ENCODE data around the gene AOAH. TPM values are rescaled to one million over a fixed set of nuclear protein-coding genes. Genes with fewer than 3 reads are reported as not detected.
A peak's percentile ranks its signal among the peaks of the same experiment; 100 is the strongest.

AOAH gene, protein sequence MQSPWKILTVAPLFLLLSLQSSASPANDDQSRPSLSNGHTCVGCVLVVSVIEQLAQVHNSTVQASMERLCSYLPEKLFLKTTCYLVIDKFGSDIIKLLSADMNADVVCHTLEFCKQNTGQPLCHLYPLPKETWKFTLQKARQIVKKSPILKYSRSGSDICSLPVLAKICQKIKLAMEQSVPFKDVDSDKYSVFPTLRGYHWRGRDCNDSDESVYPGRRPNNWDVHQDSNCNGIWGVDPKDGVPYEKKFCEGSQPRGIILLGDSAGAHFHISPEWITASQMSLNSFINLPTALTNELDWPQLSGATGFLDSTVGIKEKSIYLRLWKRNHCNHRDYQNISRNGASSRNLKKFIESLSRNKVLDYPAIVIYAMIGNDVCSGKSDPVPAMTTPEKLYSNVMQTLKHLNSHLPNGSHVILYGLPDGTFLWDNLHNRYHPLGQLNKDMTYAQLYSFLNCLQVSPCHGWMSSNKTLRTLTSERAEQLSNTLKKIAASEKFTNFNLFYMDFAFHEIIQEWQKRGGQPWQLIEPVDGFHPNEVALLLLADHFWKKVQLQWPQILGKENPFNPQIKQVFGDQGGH
- not detected in 2 replicates for total RNA-seq (2016; rRNA removed; fragmentation: Illumina TruSeq; extraction: Trizol)
- total RNA-seq (2016; cell fraction: cytosol; rRNA removed; fragmentation: Illumina TruSeq; extraction: Trizol; ENCODE audit: low read depth): not detected in 2 replicates
- total RNA-seq (2016; cell fraction: insoluble cytoplasmic fraction; rRNA removed; fragmentation: Illumina TruSeq; extraction: Trizol): not detected in 2 replicates
- not detected in 2 replicates for total RNA-seq (2016; cell fraction: membrane; rRNA removed; fragmentation: Illumina TruSeq; extraction: Trizol)
- total RNA-seq (2016; cell fraction: nucleus; rRNA removed; fragmentation: Illumina TruSeq; extraction: Trizol): not detected in 2 replicates
- polyA plus RNA-seq (2011; rRNA removed): not detected in 2 replicates
- not detected in 2 replicates for polyA plus RNA-seq (2011; cell fraction: cytosol; rRNA removed)
- polyA plus RNA-seq (2011; cell fraction: nucleus; rRNA removed): not detected in 2 replicates
- not detected in 2 replicates for polyA plus RNA-seq (2012)
- not detected in 2 replicates for polyA plus RNA-seq (2016; cell fraction: cytosol; fragmentation: Illumina TruSeq; extraction: Trizol; ENCODE audit: low read depth)
- not detected in 2 replicates for polyA plus RNA-seq (2016; cell fraction: insoluble cytoplasmic fraction; fragmentation: Illumina TruSeq; extraction: Trizol; ENCODE audit: low read depth)
- not detected in 2 replicates for polyA plus RNA-seq (2016; cell fraction: membrane; fragmentation: Illumina TruSeq; extraction: Trizol; ENCODE audit: low read depth)
- polyA plus RNA-seq (2016; cell fraction: nucleus; fragmentation: Illumina TruSeq; extraction: Trizol; ENCODE audit: insufficient read depth, low read depth): not detected in 2 replicates
- not detected in 2 replicates for polyA minus RNA-seq (2011; rRNA and poly(A)+ RNA removed; ENCODE audit: low replicate concordance)
- not detected in 2 replicates for polyA minus RNA-seq (2011; cell fraction: cytosol; rRNA and poly(A)+ RNA removed)
- not detected in 2 replicates for polyA minus RNA-seq (2011; cell fraction: nucleus; rRNA and poly(A)+ RNA removed)
- percentile 4 among the genes with signal in this experiment for Bru-seq, nascent RNA
- percentile 4 among the genes with signal in this experiment for BruChase-seq, experiment 1, labeled RNA remaining after a 6-hour chase
- BruChase-seq, experiment 2, labeled RNA remaining after a 2-hour chase: percentile 4 among the genes with signal in this experiment
- long read RNA-seq, experiment 1: 0 reads
- long read RNA-seq, experiment 2: 0 reads

DNA sequence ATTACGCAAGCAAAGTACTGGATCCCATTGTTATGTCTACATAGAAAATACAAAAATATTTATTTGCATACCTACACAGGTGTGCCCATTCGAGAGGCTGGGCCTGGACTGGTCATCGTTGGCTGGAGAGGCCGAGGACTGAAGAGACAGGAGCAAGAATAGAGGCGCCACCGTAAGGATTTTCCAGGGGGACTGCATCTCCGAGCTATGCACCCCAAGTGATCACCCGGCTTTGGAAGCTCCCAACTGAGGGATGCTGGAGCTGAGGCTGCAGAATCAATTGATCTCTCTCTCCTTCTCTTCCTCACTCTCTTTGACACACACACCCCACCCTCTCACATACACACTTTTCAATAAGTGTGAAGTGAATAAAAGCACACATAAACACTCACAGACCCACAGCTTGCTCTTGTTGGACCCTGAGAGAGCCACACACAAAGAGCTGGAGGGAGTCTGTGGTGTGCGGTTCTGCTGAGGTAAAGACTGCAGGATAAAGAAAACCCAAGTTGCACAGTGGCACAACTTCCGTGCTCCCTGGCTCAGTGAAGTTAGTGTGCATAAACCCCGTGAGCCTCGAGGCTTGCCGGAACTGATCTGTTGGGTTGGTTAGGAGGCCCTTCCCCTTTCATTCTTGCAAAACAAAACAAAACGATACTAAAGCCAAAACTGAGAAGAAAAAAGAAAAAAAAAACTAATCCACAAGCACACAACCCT is at the start of gene AOAH:
Gene AOAH, minus strand, starts transcription at position 544 of the 714 bp plus-strand sequence. Its CDS starts 346 bp downstream, at position 198.
- ChIA-PET CTCF (ENCODE audit: low intra/inter-chr PET ratio, low total read pairs) (no interaction called here), POLR2A (no interaction called here)
- ATAC-seq: no peak
- Histone ChIP-seq H3K4me1 (ENCODE audit: insufficient read depth, low read length) (no peaks in the 10 kb centered on the region), H3K4me3 (replicated peaks in 1 of 3; ENCODE audit: insufficient read depth in 1 of 3, low read depth in 2 of 3, low read length in 3 of 3) (no peak within 1 kb of the TSS), H3K4me2 (ENCODE audit: low read depth, low read length) (no peak within 1 kb of the TSS), H3K9ac (ENCODE audit: insufficient read depth, low read depth, low read length) (no peak within 1 kb of the TSS), H3K79me2 (ENCODE audit: insufficient read depth, low read length) (no peaks in the 10 kb centered on the region), H3K36me3 (replicated peaks in 1 of 2; ENCODE audit: control insufficient read depth in 1 of 2, insufficient read depth in 2 of 2, low read length in 2 of 2) (no peaks in the 10 kb centered on the region), H3K27me3 (ENCODE audit: control insufficient read depth in 1 of 2, insufficient read depth in 2 of 2, low read length in 2 of 2) (no peaks in the 10 kb centered on the region; a peak in 1 of 5 replicates), H3K9me3 (ENCODE audit: low read length) (no peaks in the 10 kb centered on the region), H4K20me1 (ENCODE audit: insufficient read depth, low read length) (no peaks in the 10 kb centered on the region), H3K27ac (ENCODE audit: extremely low read length, insufficient read depth, low read length) (no peak within 1 kb of the TSS), H2AFZ (ENCODE audit: low read length) (no peak within 1 kb of the TSS)
- intact Hi-C loops (cut with micrococcal nuclease; ENCODE audit: unreplicated experiment): no loop called here
- no peak for FAIRE-seq
- no peak for DNase-seq (ENCODE audit: low spot score)
- no TSS peak for BruUV-seq (replicated peaks)
- TF ChIP-seq CENPX (CRISPR knock-in tag; IDR thresholded peaks at IDR 0.05) (no peak), PPARG (CRISPR knock-in tag; conservative IDR thresholded peaks at IDR 0.05) (no peak), HOXA3 (CRISPR knock-in tag; IDR thresholded peaks at IDR 0.05) (no peak), KMT2B (CRISPR knock-in tag; IDR thresholded peaks at IDR 0.05) (no peak), SP140L (CRISPR knock-in tag; IDR thresholded peaks at IDR 0.05; ENCODE audit: borderline replicate concordance) (no peak), CCDC6 (CRISPR knock-in tag; IDR thresholded peaks at IDR 0.05) (no peak), ZNF564 (CRISPR knock-in tag; IDR thresholded peaks at IDR 0.05) (no peak), GFI1 (CRISPR knock-in tag; IDR thresholded peaks at IDR 0.05; ENCODE audit: borderline replicate concordance) (no peak), KDM1A (CRISPR knock-in tag; IDR thresholded peaks at IDR 0.05) (no peak), TCF7 (IDR thresholded peaks at IDR 0.05; ENCODE audit: low read depth) (no peak), SMAD3 (CRISPR knock-in tag; IDR thresholded peaks at IDR 0.05) (no peak), BHLHE40 (IDR thresholded peaks at IDR 0.05; ENCODE audit: low read length) (no peak), ZNF878 (CRISPR knock-in tag; IDR thresholded peaks at IDR 0.05) (no peak)
- in situ Hi-C loops (cut with HindIII; ENCODE audit: extremely low pct_ligation_motif_present, low pct_unique_long_range_greater_than_20kb): no loop called here
- WGBS (ENCODE audit: low lambda C conversion rate): 37% methylated on average over 14 of the region's 14 CpGs

All from HepG2 (cell line).